HG03571 (cell line): ENCODE data around the gene LMF2.

Experiments used
- ATAC-seq: cut with Tn5 transposase; IDR thresholded peaks from one replicate; pipeline ENCODE4 v1.9.1; 2021; ENCODE audit not compliant: unreplicated experiment

The LMF2 gene

GRCh38 chr22:50468626-50469025, 38.9 kb downstream of the LMF2 start:
- ATAC-seq, result no peak

GRCh38 chr22:50467773-50468440, 39.6 kb downstream of the LMF2 start:
- ATAC-seq, result no peak

GRCh38 chr22:50467341-50467740, 40.2 kb downstream of the LMF2 start:
- ATAC-seq, result no peak

GRCh38 chr22:50465066-50465930, 42.2 kb downstream of the LMF2 start:
- no peak for ATAC-seq

GRCh38 chr22:50464451-50464850, 43.1 kb downstream of the LMF2 start:
- ATAC-seq, result no peak

GRCh38 chr22:50463188-50463900, 44.2 kb downstream of the LMF2 start:
- no peak for ATAC-seq

GRCh38 chr22:50461979-50462540, 45.4 kb downstream of the LMF2 start:
- ATAC-seq, result no peak

- ATAC-seq, result no peak
Observed at GRCh38 chr22:50461536-50461935, 46.0 kb downstream of the LMF2 start.

- ATAC-seq, result no peak
Observed at GRCh38 chr22:50460938-50461337, 46.6 kb downstream of the LMF2 start.

- no peak for ATAC-seq
Observed at GRCh38 chr22:50459496-50460140, 47.9 kb downstream of the LMF2 start.

- no peak for ATAC-seq
Observed at GRCh38 chr22:50459016-50459415, 48.5 kb downstream of the LMF2 start.

GRCh38 chr22:50456466-50457234, 50.9 kb downstream of the LMF2 start:
- ATAC-seq, result no peak

- no peak for ATAC-seq
Observed at GRCh38 chr22:50456026-50456425, 51.5 kb downstream of the LMF2 start.

- no peak for ATAC-seq
Observed at GRCh38 chr22:50455201-50455600, 52.3 kb downstream of the LMF2 start.

GRCh38 chr22:50454556-50455075, 52.9 kb downstream of the LMF2 start:
- no peak for ATAC-seq
